ENCODE measurements around the gene C1orf74. TPM values are rescaled to one million over a fixed set of nuclear protein-coding genes. Genes with fewer than 3 reads are reported as not detected.

Gene C1orf74
- total RNA-seq = 1 to 10 TPM; 1.5 to 3.0 (median 2.2) TPM

GRCh38 chr1:209784265-209785169, at the start of gene C1orf74:
TSS of gene C1orf74 (minus strand) at chr1:209784559. CDS start at chr1:209783634, 925 bp downstream.
- Histone ChIP-seq H3K9me3 (no peaks in the 10 kb centered on the region), H3K4me3 (peak within 1 kb of the TSS; percentile 44 to 82 (median 66)), H3K36me3 (peaks cover 0 to 16% (median 0%) of the 10 kb centered on the region in 3 donors), H3K27ac (peak within 1 kb of the TSS; percentile 68 to 91 (median 88)), H3K27me3 (no peaks in the 10 kb centered on the region), H3K4me1 (peaks cover 0 to 17% (median 9%) of the 10 kb centered on the region in 4 donors)
- TF ChIP-seq EP300 (IDR thresholded peaks at IDR 0.05) (peak; percentile 90 to 92), CTCF (IDR thresholded peaks at IDR 0.05) (peak in 2 of 5 experiments; percentile 14 to 40), POLR2A (IDR thresholded peaks at IDR 0.05) (peak; percentile 26 to 62)
- peak; percentile 96 to 97 for DNase-seq (ENCODE audit: low spot score in 2 of 2)
- 4 to 5% methylated on average over 28 to 48 of the region's 48 CpGs for WGBS, 2 donors

GRCh38 chr1:209831615-209832014, 47.3 kb upstream of the C1orf74 start:
- Histone ChIP-seq H3K27me3 (no peaks in the 10 kb centered on the region), H3K4me3 (no peak overlapping the region), H3K9me3 (no peaks in the 10 kb centered on the region), H3K4me1 (peaks cover 0 to 30% (median 3%) of the 10 kb centered on the region in 4 donors), H3K27ac (no peak overlapping the region), H3K36me3 (peaks cover 0 to 63% (median 8%) of the 10 kb centered on the region in 3 donors)
- DNase-seq (ENCODE audit: low spot score in 2 of 2) = no peak
- TF ChIP-seq POLR2A (IDR thresholded peaks at IDR 0.05) = no peak
- TF ChIP-seq CTCF (IDR thresholded peaks at IDR 0.05) = no peak
- TF ChIP-seq EP300 (IDR thresholded peaks at IDR 0.05) = no peak
- WGBS, 2 donors = 90 to 97% methylated on average over 1 of the region's 1 CpG

GRCh38 chr1:209830722-209831121, 46.4 kb upstream of the C1orf74 start:
- DNase-seq (ENCODE audit: low spot score in 2 of 2) = no peak
- no peak overlapping the region for H3K27ac ChIP-seq
- TF ChIP-seq POLR2A (IDR thresholded peaks at IDR 0.05) = no peak
- TF ChIP-seq EP300 (IDR thresholded peaks at IDR 0.05) = no peak
- TF ChIP-seq CTCF (IDR thresholded peaks at IDR 0.05) = no peak
- H3K36me3 ChIP-seq = peaks cover 0 to 54% (median 8%) of the 10 kb centered on the region in 3 donors
- 63 to 75% methylated on average over 3 of the region's 3 CpGs for WGBS, 2 donors
- no peak overlapping the region for H3K4me3 ChIP-seq
- H3K9me3 ChIP-seq = no peaks in the 10 kb centered on the region
- peaks cover 0 to 30% (median 3%) of the 10 kb centered on the region in 4 donors for H3K4me1 ChIP-seq
- no peaks in the 10 kb centered on the region for H3K27me3 ChIP-seq

- Histone ChIP-seq H3K9me3 (no peaks in the 10 kb centered on the region), H3K27ac (no peak overlapping the region), H3K4me3 (no peak overlapping the region), H3K36me3 (peaks cover 0 to 44% (median 8%) of the 10 kb centered on the region in 3 donors), H3K4me1 (peaks cover 0 to 30% (median 3%) of the 10 kb centered on the region in 4 donors), H3K27me3 (no peaks in the 10 kb centered on the region)
- DNase-seq (ENCODE audit: low spot score in 2 of 2) = no peak
- TF ChIP-seq POLR2A (IDR thresholded peaks at IDR 0.05) (no peak), EP300 (IDR thresholded peaks at IDR 0.05) (no peak), CTCF (IDR thresholded peaks at IDR 0.05) (no peak)
- 57 to 60% methylated on average over 2 of the region's 2 CpGs for WGBS, 2 donors
Measured at GRCh38 chr1:209829716-209830115, 45.4 kb upstream of the C1orf74 start.
